ENCODE results near the gene MGAT5B.
A peak's percentile ranks its signal among the peaks of the same experiment; 100 is the strongest.
"Not testable (repeated sequence)": the region's sequence is repeated elsewhere in the genome, so short reads cannot be mapped to it uniquely, and the experiment has no call there.

Gene MGAT5B

GRCh38 chr17:76868176-76868668 lies at the start of gene MGAT5B:
Gene MGAT5B (plus strand): TSS chr17:76868404. CDS start chr17:76869030, 626 bp downstream.
- DNase-seq = peak; percentile 19

- DNase-seq = no peak
These were observed 48.2 kb upstream of the MGAT5B start for GRCh38 chr17:76820039-76820438.

GRCh38 chr17:76820561-76820960 lies 47.6 kb upstream of the MGAT5B start:
- DNase-seq = peak; percentile 91

GRCh38 chr17:76822184-76822778 lies 45.9 kb upstream of the MGAT5B start:
- DNase-seq = no peak

GRCh38 chr17:76824093-76824492 lies 44.1 kb upstream of the MGAT5B start:
- DNase-seq = no peak

- DNase-seq = no peak
These were observed 41.7 kb upstream of the MGAT5B start for GRCh38 chr17:76826330-76827068.

- no peak for DNase-seq
These were observed 40.5 kb upstream of the MGAT5B start for GRCh38 chr17:76827736-76828135.

GRCh38 chr17:76830987-76831715 lies 37.1 kb upstream of the MGAT5B start:
- DNase-seq = no peak

GRCh38 chr17:76833034-76833644 lies 35.1 kb upstream of the MGAT5B start:
- DNase-seq = no peak

GRCh38 chr17:76833747-76834146 lies 34.5 kb upstream of the MGAT5B start:
- no peak for DNase-seq

- DNase-seq = no peak
These were observed 33.3 kb upstream of the MGAT5B start for GRCh38 chr17:76834870-76835269.

GRCh38 chr17:76840443-76840767 lies 27.8 kb upstream of the MGAT5B start:
- DNase-seq = no peak

GRCh38 chr17:76840884-76841775 lies 27.1 kb upstream of the MGAT5B start:
- no peak for DNase-seq

- no peak for DNase-seq
These were observed 26.3 kb upstream of the MGAT5B start for GRCh38 chr17:76841776-76842405.

- DNase-seq = not testable (repeated sequence)
These were observed 25.1 kb upstream of the MGAT5B start for GRCh38 chr17:76843068-76843467.

- DNase-seq = no peak
These were observed 24.3 kb upstream of the MGAT5B start for GRCh38 chr17:76843703-76844484.

- DNase-seq = no peak
These were observed 23.7 kb upstream of the MGAT5B start for GRCh38 chr17:76844485-76844829.

GRCh38 chr17:76844846-76845245 lies 23.4 kb upstream of the MGAT5B start:
- no peak for DNase-seq

- DNase-seq = no peak
These were observed 22.6 kb upstream of the MGAT5B start for GRCh38 chr17:76845541-76846017.

GRCh38 chr17:76847031-76847430 lies 21.2 kb upstream of the MGAT5B start:
- no peak for DNase-seq

GRCh38 chr17:76848670-76849069 lies 19.5 kb upstream of the MGAT5B start:
- DNase-seq = no peak
